GM18517 (cell line): ENCODE measurements around the gene SLC25A24.
"Not testable (repeated sequence)": the region's sequence is repeated elsewhere in the genome, so short reads cannot be mapped to it uniquely, and the experiment has no call there.

Experiments used
- ATAC-seq: cut with Tn5 transposase; IDR thresholded peaks from one replicate; pipeline ENCODE4 v1.9.1; 2021; ENCODE audit warnings: mild to moderate bottlenecking, moderate library complexity; ENCODE audit not compliant: unreplicated experiment

The SLC25A24 gene

GRCh38 chr1:108140936-108141335 is 59.2 kb downstream of the SLC25A24 start:
- no peak for ATAC-seq

DNA sequence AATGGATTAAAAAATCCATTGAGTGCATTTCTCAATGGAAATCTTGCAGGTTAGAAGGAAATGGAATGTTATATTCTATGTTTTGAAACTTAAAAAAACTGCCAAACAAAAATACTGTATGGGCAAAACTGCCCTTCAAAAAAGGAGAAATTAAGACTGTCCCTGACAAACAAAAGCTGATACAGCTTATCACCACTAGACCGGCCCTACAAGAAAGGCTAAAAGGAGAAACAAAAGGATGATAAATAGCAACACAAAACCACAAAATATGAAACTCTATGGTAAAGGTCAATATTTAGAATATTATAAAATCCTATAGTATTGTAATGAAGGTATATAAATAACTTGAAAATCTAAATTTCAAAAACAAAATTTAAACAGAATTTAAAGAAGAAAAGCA is 60.0 kb downstream of the SLC25A24 start:
- no peak for ATAC-seq

GRCh38 chr1:108139555-108139954 is 60.6 kb downstream of the SLC25A24 start:
- not testable (repeated sequence) for ATAC-seq

DNA sequence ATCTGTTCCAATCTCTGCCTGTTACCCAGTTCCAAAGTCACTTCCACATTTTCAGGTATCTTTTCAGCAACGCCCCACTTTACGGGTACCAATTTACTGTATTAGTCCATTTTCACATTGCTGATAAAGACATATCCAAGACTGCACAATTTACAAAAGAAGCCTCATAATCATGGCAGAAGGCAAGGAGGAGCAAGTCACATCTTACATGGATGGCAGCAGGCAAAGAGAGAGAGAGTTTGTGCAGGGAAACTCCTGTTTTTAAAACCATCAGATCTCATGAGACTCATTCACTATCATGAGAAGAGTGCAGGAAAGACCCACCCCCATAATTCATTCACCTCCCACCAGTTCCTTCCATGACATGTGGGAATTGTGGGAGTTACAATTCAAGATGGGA is 67.0 kb downstream of the SLC25A24 start:
- not testable (repeated sequence) for ATAC-seq

- ATAC-seq: not testable (repeated sequence)
These were observed 67.8 kb downstream of the SLC25A24 start for GRCh38 chr1:108132367-108132766.

GRCh38 chr1:108131281-108131680 is 68.9 kb downstream of the SLC25A24 start:
- ATAC-seq: not testable (repeated sequence)

DNA sequence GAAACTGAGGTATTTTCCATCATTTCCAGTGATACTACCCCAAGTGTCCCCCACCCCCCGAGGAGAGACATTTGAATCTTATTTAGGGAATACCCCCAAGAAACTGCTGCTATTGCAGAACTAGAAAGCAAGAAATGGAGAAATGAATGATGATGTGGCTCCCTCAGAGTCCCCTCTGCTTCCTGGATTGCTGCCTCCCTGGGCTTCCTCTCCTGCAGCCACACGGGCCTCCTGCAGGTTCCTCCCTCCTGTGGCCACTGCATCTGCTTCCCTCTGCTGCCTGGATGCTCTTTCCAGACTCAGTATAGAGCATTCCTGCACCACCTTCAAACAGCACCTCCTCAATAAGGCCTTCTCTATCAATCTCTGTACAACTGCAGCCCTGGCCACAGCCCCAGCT is 69.3 kb downstream of the SLC25A24 start:
- ATAC-seq: no peak

- no peak for ATAC-seq
These were observed 70.1 kb downstream of the SLC25A24 start for GRCh38 chr1:108129999-108130398.

DNA sequence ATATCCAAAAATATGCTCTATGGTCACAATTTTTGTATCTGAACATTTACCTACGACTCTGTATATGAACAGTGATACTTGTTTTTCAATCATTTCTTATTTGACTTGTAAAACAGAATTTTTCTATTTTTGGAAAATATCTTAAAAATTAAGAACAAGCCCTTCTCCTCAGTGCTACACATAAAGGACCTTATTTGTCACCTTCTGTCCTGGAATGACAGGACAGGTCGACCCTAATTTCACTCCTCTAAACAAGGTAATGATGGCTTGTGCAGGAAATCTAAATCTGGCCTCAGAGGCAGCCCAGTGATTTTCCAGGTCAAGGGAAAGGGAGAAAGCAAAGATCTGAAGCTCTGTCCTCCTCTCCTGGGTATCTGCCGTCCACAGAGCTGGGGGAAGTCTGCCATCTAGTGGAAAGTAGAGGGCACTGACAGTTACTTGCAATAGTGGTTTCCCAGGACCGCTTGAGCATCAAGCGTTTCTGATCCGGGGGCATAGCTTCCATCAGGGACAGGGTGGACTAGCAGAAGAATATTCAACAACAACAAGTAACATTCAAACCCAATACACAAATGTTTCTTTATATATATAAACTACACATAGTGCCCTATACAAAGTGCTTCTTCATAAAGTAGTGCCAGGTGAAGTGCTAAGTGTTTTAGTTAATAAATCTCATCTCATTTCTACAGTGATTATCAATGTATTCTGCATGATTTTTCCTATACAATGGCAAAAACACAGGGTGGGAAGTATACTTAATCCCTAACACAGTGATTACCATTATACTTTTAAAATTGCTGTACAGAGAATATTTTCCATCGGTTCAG is 74.6 kb downstream of the SLC25A24 start:
- ATAC-seq: peak; percentile 91

- ATAC-seq: no peak
These were observed 75.4 kb downstream of the SLC25A24 start for GRCh38 chr1:108124622-108125311.

GRCh38 chr1:108124023-108124422 is 76.1 kb downstream of the SLC25A24 start:
- ATAC-seq: no peak

DNA sequence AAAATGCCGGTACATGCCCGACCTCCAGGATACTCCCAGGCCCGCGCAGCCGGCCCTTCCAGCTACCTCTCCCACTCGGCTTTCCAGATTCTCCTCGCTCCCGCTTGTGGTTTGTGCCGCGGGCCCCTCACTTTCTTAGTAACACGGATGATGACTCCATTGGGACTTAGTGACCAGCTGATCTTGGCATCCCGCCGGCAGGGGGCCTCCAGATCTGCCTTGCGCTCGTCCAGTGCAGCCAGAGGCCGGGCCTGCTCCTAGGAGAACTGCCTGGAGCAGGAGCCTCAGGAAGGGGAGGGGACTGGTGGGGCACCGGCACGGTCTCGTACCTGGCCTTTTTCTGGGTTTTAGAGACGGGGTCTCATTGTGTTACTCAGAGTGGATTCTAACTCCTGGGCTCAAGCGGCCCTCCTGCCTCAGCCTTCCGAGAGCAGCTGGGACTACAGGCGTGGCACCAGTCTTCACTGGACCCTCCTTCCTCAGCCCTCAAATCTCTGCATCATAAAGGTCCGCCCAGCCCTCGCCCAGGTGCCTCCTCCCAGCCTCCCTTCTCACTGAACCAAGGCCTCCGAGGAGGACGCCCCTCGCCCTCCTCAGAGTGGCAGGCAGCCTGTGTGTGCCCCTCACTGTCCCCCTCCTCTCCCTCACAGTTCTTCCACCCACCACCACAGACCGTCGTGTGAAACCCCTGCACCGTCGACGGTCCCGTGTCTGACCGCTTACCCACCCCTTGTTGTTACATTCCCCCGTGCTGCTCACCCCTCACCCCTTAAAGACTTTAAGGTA is 78.6 kb downstream of the SLC25A24 start:
- ATAC-seq: no peak

DNA sequence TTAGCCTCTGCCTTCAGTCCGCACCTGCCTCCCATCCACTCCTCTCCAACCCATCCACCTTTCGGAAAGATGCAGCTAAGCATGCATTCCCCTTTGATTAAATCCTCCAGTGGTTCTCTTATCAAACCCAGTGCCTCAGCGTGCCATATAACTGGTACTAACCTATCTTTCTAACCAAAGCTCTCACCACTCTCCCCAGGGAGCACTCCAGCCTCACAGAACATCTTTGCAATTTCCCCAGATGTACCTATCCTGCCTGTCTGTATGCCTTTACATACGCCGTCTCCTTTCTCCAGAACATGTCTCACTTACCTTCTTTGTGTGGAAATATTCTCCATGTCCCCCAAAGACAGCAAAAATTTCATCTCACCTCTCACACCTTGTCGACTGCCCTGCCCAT is 80.0 kb downstream of the SLC25A24 start:
- ATAC-seq: no peak

DNA sequence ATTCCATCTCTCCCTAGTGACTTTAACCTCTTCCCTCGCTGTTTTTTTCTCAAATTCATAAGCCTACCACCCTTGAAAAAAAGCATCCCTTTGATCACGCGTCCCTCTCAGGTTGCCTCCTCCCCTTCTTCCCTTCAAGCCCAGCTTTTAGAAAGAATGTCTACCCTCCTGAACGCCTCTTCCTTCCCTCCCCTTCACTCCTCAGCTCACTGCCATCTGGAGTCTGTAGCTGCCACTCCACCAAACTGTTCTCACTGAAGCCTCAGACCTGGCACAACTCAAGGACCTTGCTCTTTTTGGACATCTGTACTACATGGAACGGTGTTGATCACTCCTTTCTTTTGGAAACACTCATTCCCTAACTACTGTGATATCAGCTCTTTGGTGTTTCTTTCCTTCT is 80.6 kb downstream of the SLC25A24 start:
- no peak for ATAC-seq

GRCh38 chr1:108117945-108118902 is 81.9 kb downstream of the SLC25A24 start:
- no peak for ATAC-seq

- no peak for ATAC-seq
These were observed 82.9 kb downstream of the SLC25A24 start for GRCh38 chr1:108117237-108117636.

GRCh38 chr1:108114033-108114599 is 86.0 kb downstream of the SLC25A24 start:
- no peak for ATAC-seq

DNA sequence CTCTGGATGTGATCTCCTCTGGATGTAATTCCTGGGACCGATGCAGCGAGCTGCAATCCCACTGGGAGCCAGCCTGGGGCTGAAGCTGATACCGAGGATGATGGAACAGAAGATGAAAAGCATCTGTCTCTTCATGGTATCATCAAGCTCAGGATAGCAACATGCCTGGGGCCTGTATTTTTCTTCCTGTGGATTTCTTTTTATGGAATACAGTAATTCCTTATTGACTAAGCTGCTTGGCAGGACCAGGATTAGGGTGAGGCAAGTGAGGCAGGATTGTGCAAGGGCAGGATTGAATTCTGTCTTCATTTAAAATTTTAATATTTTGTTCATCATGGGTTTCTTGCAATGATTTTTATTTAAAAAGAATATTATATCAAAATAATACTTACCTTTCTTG is 86.6 kb downstream of the SLC25A24 start:
- no peak for ATAC-seq

- no peak for ATAC-seq
These were observed 90.7 kb downstream of the SLC25A24 start for GRCh38 chr1:108109295-108109973.
